ENCODE measurements around the gene SPATC1L. TPM values are rescaled to one million over a fixed set of nuclear protein-coding genes. Genes with fewer than 3 reads are reported as not detected.
"Not testable (repeated sequence)": the region's sequence is repeated elsewhere in the genome, so short reads cannot be mapped to it uniquely, and the experiment has no call there.

The SPATC1L gene
- total RNA-seq, 2 donors from 2014 or later, result 6.2 to 6.9 TPM

GRCh38 chr21:46148106-46148505 lies 36.2 kb downstream of the SPATC1L start:
- intact Hi-C loops (cut with DNase I), result no loop called here
- no peak for TF ChIP-seq CTCF (IDR thresholded peaks at IDR 0.05)
- DNase-seq, result no peak

GRCh38 chr21:46147429-46147828 lies 36.8 kb downstream of the SPATC1L start:
- intact Hi-C loops (cut with DNase I), result not testable (repeated sequence)

More at GRCh38 chr21:46148106-46148505, 36.2 kb downstream of the SPATC1L start:
- Histone ChIP-seq H3K4me3 (no peak overlapping the region), H3K9me3 (no peaks in the 10 kb centered on the region), H3K4me1 (no peaks in the 10 kb centered on the region), H3K36me3 (no peaks in the 10 kb centered on the region), H3K27ac (no peak overlapping the region), H3K9ac (ENCODE audit: low read depth in 2 of 2, low read length in 2 of 2) (no peak overlapping the region), H3K27me3 (no peaks in the 10 kb centered on the region)

GRCh38 chr21:46146856-46147255 lies 37.4 kb downstream of the SPATC1L start:
- no peak for TF ChIP-seq CTCF (IDR thresholded peaks at IDR 0.05)
- Histone ChIP-seq H3K9ac (ENCODE audit: low read depth in 2 of 2, low read length in 2 of 2) (no peak overlapping the region), H3K27ac (no peak overlapping the region), H3K4me1 (no peaks in the 10 kb centered on the region), H3K4me3 (no peak overlapping the region), H3K27me3 (no peaks in the 10 kb centered on the region), H3K9me3 (no peaks in the 10 kb centered on the region), H3K36me3 (no peaks in the 10 kb centered on the region)
- intact Hi-C loops (cut with DNase I), result no loop called here
- DNase-seq, result no peak

More at GRCh38 chr21:46147429-46147828, 36.8 kb downstream of the SPATC1L start:
- not testable (repeated sequence) for H3K9ac ChIP-seq (ENCODE audit: low read depth in 2 of 2, low read length in 2 of 2); H3K27me3 ChIP-seq; H3K36me3 ChIP-seq; H3K27ac ChIP-seq; H3K4me3 ChIP-seq; H3K4me1 ChIP-seq; H3K9me3 ChIP-seq
- DNase-seq, result peak; percentile 55
- TF ChIP-seq CTCF (IDR thresholded peaks at IDR 0.05), result peak; percentile 38

- H3K9ac ChIP-seq (ENCODE audit: low read depth in 2 of 2, low read length in 2 of 2), result no peak overlapping the region
- H3K36me3 ChIP-seq, result no peaks in the 10 kb centered on the region
- DNase-seq, result no peak
- H3K9me3 ChIP-seq, result no peaks in the 10 kb centered on the region
- H3K4me1 ChIP-seq, result no peaks in the 10 kb centered on the region
- TF ChIP-seq CTCF (IDR thresholded peaks at IDR 0.05), result no peak
- intact Hi-C loops (cut with DNase I), result no loop called here
- H3K4me3 ChIP-seq, result no peak overlapping the region
- H3K27me3 ChIP-seq, result no peaks in the 10 kb centered on the region
- H3K27ac ChIP-seq, result no peak overlapping the region
Measured at GRCh38 chr21:46145840-46146691, 38.2 kb downstream of the SPATC1L start.

GRCh38 chr21:46145159-46145839 lies 39.0 kb downstream of the SPATC1L start:
- Histone ChIP-seq H3K4me3 (no peak overlapping the region), H3K9me3 (no peaks in the 10 kb centered on the region), H3K9ac (ENCODE audit: low read depth in 2 of 2, low read length in 2 of 2) (no peak overlapping the region), H3K27ac (no peak overlapping the region), H3K27me3 (no peaks in the 10 kb centered on the region), H3K36me3 (no peaks in the 10 kb centered on the region), H3K4me1 (no peaks in the 10 kb centered on the region)
- intact Hi-C loops (cut with DNase I), result no loop called here
- TF ChIP-seq CTCF (IDR thresholded peaks at IDR 0.05), result no peak
- DNase-seq, result no peak
